H1 (cell line): ENCODE data around the gene COLEC12. TPM values are rescaled to one million over a fixed set of nuclear protein-coding genes. Genes with fewer than 3 reads are reported as not detected.

ENCODE experiments used
- CHD2 ChIP-seq: IDR thresholded peaks from 2 replicates; pipeline ENCODE4 v1.6.1; 2012; ENCODE audit warnings: low read length, improper control_type of control experiment
- KDM4A ChIP-seq: IDR thresholded peaks from one replicate; pipeline ENCODE4 v1.7.1; 2012; ENCODE audit warnings: low read depth, mild to moderate bottlenecking, moderate library complexity, low read length, inconsistent platforms; ENCODE audit not compliant: severe bottlenecking
- POLR2AphosphoS5 ChIP-seq: IDR thresholded peaks from 2 replicates; pipeline ENCODE4 v1.6.1; 2011; ENCODE audit warnings: low read depth, low read length
- TBP ChIP-seq: IDR thresholded peaks from 2 replicates; pipeline ENCODE4 v1.6.1; 2011; ENCODE audit warnings: low read depth, low read length, improper control_type of control experiment
- polyA plus RNA-seq, 7 experiments: library from polyadenylated mRNA; depleted of rRNA in 3 of 7; stranded (reverse) in 5 of 7; unstranded in 2 of 7; fragments of >200 nt in 5 of 7; fragments of 200-250 nt in 2 of 7; gene quantifications; 1 replicate in 5 of 7; 2 replicates in 1 of 7; 4 replicates in 1 of 7; pipeline versions ENCODE4 v1.2.1 to v1.2.3, GENCODE V29; 2011 to 2013; ENCODE audit warnings: missing spikeins in 2 of 7, mixed read lengths in 2 of 7
- total RNA-seq: library from RNA; stranded (reverse); fragmentation: NEBNext Ultra II Directional; extraction: Animal tissue kit (Norgen Biotek cat#: 25700); gene quantifications from 2 replicates; pipeline ENCODE4 v1.2.1, GENCODE V29; 2021

COLEC12 gene
- total and polyA plus RNA-seq, 2 of the 8 experiments (the other 6 are each of a cell fraction or from before 2014, with no cell fraction given), result 0.44 to 2.3 TPM

GRCh38 chr18:312415-312814 is 188.1 kb downstream of the COLEC12 start (continued):
- TF ChIP-seq POLR2AphosphoS5, result no peak
- TF ChIP-seq CHD2, result no peak
- TF ChIP-seq KDM4A, result no peak
- no peak for TF ChIP-seq TBP
- TF ChIP-seq, all 59 proteins: peak for 0
